ENCODE measurements around the gene PPP2R2D. TPM values are rescaled to one million over a fixed set of nuclear protein-coding genes. Genes with fewer than 3 reads are reported as not detected.

PPP2R2D gene
- polyA plus RNA-seq, 1 donor (not counting 4 experiments of a cell fraction or from before 2014, with no cell fraction given), result 49.1 TPM

- H3K27me3 ChIP-seq (ENCODE audit: control insufficient read depth, extremely low read depth, insufficient read depth, low read length), result no peaks in the 10 kb centered on the region
- no peak overlapping the region for H3K27ac ChIP-seq (ENCODE audit: control insufficient read depth, insufficient read depth, low read length)
- FAIRE-seq (no peak), DNase-seq (ENCODE audit: low read depth, low spot score) (no peak)
- TF ChIP-seq, protein P1, sequence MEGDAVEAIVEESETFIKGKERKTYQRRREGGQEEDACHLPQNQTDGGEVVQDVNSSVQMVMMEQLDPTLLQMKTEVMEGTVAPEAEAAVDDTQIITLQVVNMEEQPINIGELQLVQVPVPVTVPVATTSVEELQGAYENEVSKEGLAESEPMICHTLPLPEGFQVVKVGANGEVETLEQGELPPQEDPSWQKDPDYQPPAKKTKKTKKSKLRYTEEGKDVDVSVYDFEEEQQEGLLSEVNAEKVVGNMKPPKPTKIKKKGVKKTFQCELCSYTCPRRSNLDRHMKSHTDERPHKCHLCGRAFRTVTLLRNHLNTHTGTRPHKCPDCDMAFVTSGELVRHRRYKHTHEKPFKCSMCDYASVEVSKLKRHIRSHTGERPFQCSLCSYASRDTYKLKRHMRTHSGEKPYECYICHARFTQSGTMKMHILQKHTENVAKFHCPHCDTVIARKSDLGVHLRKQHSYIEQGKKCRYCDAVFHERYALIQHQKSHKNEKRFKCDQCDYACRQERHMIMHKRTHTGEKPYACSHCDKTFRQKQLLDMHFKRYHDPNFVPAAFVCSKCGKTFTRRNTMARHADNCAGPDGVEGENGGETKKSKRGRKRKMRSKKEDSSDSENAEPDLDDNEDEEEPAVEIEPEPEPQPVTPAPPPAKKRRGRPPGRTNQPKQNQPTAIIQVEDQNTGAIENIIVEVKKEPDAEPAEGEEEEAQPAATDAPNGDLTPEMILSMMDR (optimal IDR thresholded peaks at IDR 0.05 in 1 of 3, IDR thresholded peaks at IDR 0.05 in 1 of 3, conservative IDR thresholded peaks at IDR 0.05 in 1 of 3; ENCODE audit: extremely low read depth in 1 of 3, insufficient read depth in 2 of 3, low read length in 3 of 3), result no peak
- no peak for TF ChIP-seq EZH2 (IDR thresholded peaks at IDR 0.05; ENCODE audit: low read length)
- H3K9me1 ChIP-seq (ENCODE audit: control insufficient read depth, extremely low read depth, insufficient read depth, low read length), result peaks cover 7% of the 10 kb centered on the region
- H3K4me2 ChIP-seq (ENCODE audit: control insufficient read depth, extremely low read depth, insufficient read depth, low read depth, low read length), result no peak overlapping the region
- H3K9ac ChIP-seq (ENCODE audit: control insufficient read depth, extremely low read depth, insufficient read depth, low read length), result no peak overlapping the region
- H3K4me3 ChIP-seq (ENCODE audit: control insufficient read depth in 2 of 3, extremely low read depth in 1 of 3, insufficient read depth in 2 of 3, low read depth in 1 of 3, low read length in 3 of 3), result no peak overlapping the region
- peaks cover 5% of the 10 kb centered on the region for H3K4me1 ChIP-seq (ENCODE audit: control insufficient read depth, extremely low read depth, insufficient read depth, low read length)
- H3K36me3 ChIP-seq (ENCODE audit: control insufficient read depth in 2 of 2, extremely low read depth in 1 of 2, insufficient read depth in 2 of 2, low read length in 2 of 2), result peaks cover 7 to 8% of the 10 kb centered on the region in 2 experiments
- H3K79me2 ChIP-seq (ENCODE audit: control insufficient read depth, insufficient read depth, low read length), result peaks cover 60% of the 10 kb centered on the region
- peaks cover 8% of the 10 kb centered on the region for H4K20me1 ChIP-seq (ENCODE audit: control insufficient read depth, extremely low read depth, insufficient read depth, low read length)
- no peak overlapping the region for H2AFZ ChIP-seq (ENCODE audit: control insufficient read depth, low read length)
- no peaks in the 10 kb centered on the region for H3K9me3 ChIP-seq (ENCODE audit: control insufficient read depth, low read depth, low read length)
- dilution Hi-C loops (cut with MboI; ENCODE audit: extremely low pct_ligation_motif_present, low sequenced_read_pairs), result no loop called here
Measured at GRCh38 chr10:131978366-131978765, 77.6 kb downstream of the PPP2R2D start.

GRCh38 chr10:131978851-131979250, 78.0 kb downstream of the PPP2R2D start:
- Histone ChIP-seq H2AFZ (ENCODE audit: control insufficient read depth, low read length) (no peak overlapping the region), H3K27ac (ENCODE audit: control insufficient read depth, insufficient read depth, low read length) (no peak overlapping the region), H3K27me3 (ENCODE audit: control insufficient read depth, extremely low read depth, insufficient read depth, low read length) (no peaks in the 10 kb centered on the region), H4K20me1 (ENCODE audit: control insufficient read depth, extremely low read depth, insufficient read depth, low read length) (peaks cover 8% of the 10 kb centered on the region), H3K4me3 (ENCODE audit: control insufficient read depth in 2 of 3, extremely low read depth in 1 of 3, insufficient read depth in 2 of 3, low read depth in 1 of 3, low read length in 3 of 3) (no peak overlapping the region), H3K9ac (ENCODE audit: control insufficient read depth, extremely low read depth, insufficient read depth, low read length) (no peak overlapping the region), H3K36me3 (ENCODE audit: control insufficient read depth in 2 of 2, extremely low read depth in 1 of 2, insufficient read depth in 2 of 2, low read length in 2 of 2) (peaks cover 2 to 7% of the 10 kb centered on the region in 2 experiments), H3K4me1 (ENCODE audit: control insufficient read depth, extremely low read depth, insufficient read depth, low read length) (peaks cover 5% of the 10 kb centered on the region), H3K9me3 (ENCODE audit: control insufficient read depth, low read depth, low read length) (no peaks in the 10 kb centered on the region), H3K79me2 (ENCODE audit: control insufficient read depth, insufficient read depth, low read length) (peaks cover 55% of the 10 kb centered on the region), H3K4me2 (ENCODE audit: control insufficient read depth, extremely low read depth, insufficient read depth, low read depth, low read length) (no peak overlapping the region), H3K9me1 (ENCODE audit: control insufficient read depth, extremely low read depth, insufficient read depth, low read length) (peaks cover 7% of the 10 kb centered on the region)
- dilution Hi-C loops (cut with MboI; ENCODE audit: extremely low pct_ligation_motif_present, low sequenced_read_pairs), result no loop called here
- TF ChIP-seq EZH2 (IDR thresholded peaks at IDR 0.05; ENCODE audit: low read length), result no peak
- TF ChIP-seq, protein P1 (optimal IDR thresholded peaks at IDR 0.05 in 1 of 3, IDR thresholded peaks at IDR 0.05 in 1 of 3, conservative IDR thresholded peaks at IDR 0.05 in 1 of 3; ENCODE audit: extremely low read depth in 1 of 3, insufficient read depth in 2 of 3, low read length in 3 of 3), result no peak
- FAIRE-seq (no peak), DNase-seq (ENCODE audit: low read depth, low spot score) (no peak)

All from keratinocyte (primary cell).